Neural cell (in vitro differentiated cells): ENCODE results near the gene MAP3K5.
A peak's percentile ranks its signal among the peaks of the same experiment; 100 is the strongest.

ENCODE experiments used
- CTCF ChIP-seq: fragments of 450-650 bp; IDR thresholded peaks from 2 replicates; pipeline ENCODE4 v1.5.1; 2014; ENCODE audit warnings: antibody characterized with exemption, mild to moderate bottlenecking, moderate library complexity; ENCODE audit not compliant: poor library complexity, severe bottlenecking
- EP300 ChIP-seq: fragments of 450-650 bp; conservative IDR thresholded peaks from 2 replicates; pipeline ENCODE4 v1.6.1; 2014; ENCODE audit warnings: antibody characterized with exemption, mild to moderate bottlenecking, moderate library complexity; ENCODE audit not compliant: poor library complexity, severe bottlenecking
- EZH2 ChIP-seq: fragments of 200-600, 300-800 bp; shearing (Covaris generic), sonication (generic); IDR thresholded peaks from 2 replicates; pipeline ENCODE4 v1.6.1; 2014; ENCODE audit warnings: antibody characterized with exemption, low read length, borderline replicate concordance, mild to moderate bottlenecking; ENCODE audit not compliant: insufficient read depth, poor library complexity, severe bottlenecking
- MXI1 ChIP-seq: fragments of 450-650 bp; conservative IDR thresholded peaks from 2 replicates; pipeline ENCODE4 v1.6.1; 2014; ENCODE audit warnings: antibody characterized with exemption, mild to moderate bottlenecking; ENCODE audit not compliant: poor library complexity, severe bottlenecking
- REST ChIP-seq: IDR thresholded peaks from 2 replicates; pipeline ENCODE4 v1.6.1; 2012; ENCODE audit warnings: borderline replicate concordance
- SMC3 ChIP-seq: fragments of 450-650 bp; conservative IDR thresholded peaks from 2 replicates; pipeline ENCODE4 v1.6.1; 2014; ENCODE audit warnings: antibody characterized with exemption, mild to moderate bottlenecking, moderate library complexity; ENCODE audit not compliant: poor library complexity
- TAF1 ChIP-seq: IDR thresholded peaks from 2 replicates; pipeline ENCODE4 v1.6.1; 2012; ENCODE audit warnings: low read depth

- TF ChIP-seq CTCF (peak; percentile 99), REST (no peak), EP300 (peak; percentile 27), EZH2 (peak; percentile 3), MXI1 (peak; percentile 53), TAF1 (no peak), SMC3 (peak; percentile 91)
These were observed 241.8 kb downstream of the MAP3K5 start, which contains the start of gene MAP7 for GRCh38 chr6:136550330-136551071.
